Mucosa of stomach (tissue), 1 donor: Measurements from ENCODE around the gene SULT2B1.
A peak's percentile ranks its signal among the peaks of the same experiment; 100 is the strongest.

Experiments used
- H3K27me3 ChIP-seq: one replicate; pipeline ENCODE4 v1.7.0; 2013; ENCODE audit warnings: mild to moderate bottlenecking, low read length; ENCODE audit not compliant: control insufficient read depth, insufficient read depth
- H3K36me3 ChIP-seq: one replicate; pipeline ENCODE4 v1.7.0; 2013; ENCODE audit warnings: low read length; ENCODE audit not compliant: control insufficient read depth, insufficient read depth
- H3K4me1 ChIP-seq: one replicate; pipeline ENCODE4 v1.7.0; 2013; ENCODE audit warnings: mild to moderate bottlenecking, low read length; ENCODE audit not compliant: control insufficient read depth, insufficient read depth
- H3K4me3 ChIP-seq: one replicate; pipeline ENCODE4 v1.7.0; 2013; ENCODE audit warnings: low read length
- H3K9ac ChIP-seq: one replicate; pipeline ENCODE4 v1.7.0; 2013; ENCODE audit warnings: mild to moderate bottlenecking, low read length, moderate library complexity
- H3K9me3 ChIP-seq: one replicate; pipeline ENCODE4 v1.7.0; 2013; ENCODE audit warnings: mild to moderate bottlenecking, low read length, moderate library complexity; ENCODE audit not compliant: control insufficient read depth
- donor health status: Pancreatic carcinoma.

SULT2B1 gene

GRCh38 chr19:48637449-48637947 lies 85.5 kb downstream of the SULT2B1 start:
- no peaks in the 10 kb centered on the region for H3K27me3 ChIP-seq
- H3K4me1 ChIP-seq: peaks cover 44% of the 10 kb centered on the region
- peak overlapping the region; percentile 85 for H3K4me3 ChIP-seq
- H3K9ac ChIP-seq: peak overlapping the region; percentile 92
- H3K36me3 ChIP-seq: peaks cover 3% of the 10 kb centered on the region
- no peaks in the 10 kb centered on the region for H3K9me3 ChIP-seq

- Histone ChIP-seq H3K9ac (peak overlapping the region; percentile 92), H3K36me3 (peaks cover under 1% of the 10 kb centered on the region), H3K4me3 (peak overlapping the region; percentile 85), H3K4me1 (peaks cover 37% of the 10 kb centered on the region), H3K27me3 (no peaks in the 10 kb centered on the region), H3K9me3 (no peaks in the 10 kb centered on the region)
Measured at GRCh38 chr19:48637948-48638830, 86.2 kb downstream of the SULT2B1 start.

DNA sequence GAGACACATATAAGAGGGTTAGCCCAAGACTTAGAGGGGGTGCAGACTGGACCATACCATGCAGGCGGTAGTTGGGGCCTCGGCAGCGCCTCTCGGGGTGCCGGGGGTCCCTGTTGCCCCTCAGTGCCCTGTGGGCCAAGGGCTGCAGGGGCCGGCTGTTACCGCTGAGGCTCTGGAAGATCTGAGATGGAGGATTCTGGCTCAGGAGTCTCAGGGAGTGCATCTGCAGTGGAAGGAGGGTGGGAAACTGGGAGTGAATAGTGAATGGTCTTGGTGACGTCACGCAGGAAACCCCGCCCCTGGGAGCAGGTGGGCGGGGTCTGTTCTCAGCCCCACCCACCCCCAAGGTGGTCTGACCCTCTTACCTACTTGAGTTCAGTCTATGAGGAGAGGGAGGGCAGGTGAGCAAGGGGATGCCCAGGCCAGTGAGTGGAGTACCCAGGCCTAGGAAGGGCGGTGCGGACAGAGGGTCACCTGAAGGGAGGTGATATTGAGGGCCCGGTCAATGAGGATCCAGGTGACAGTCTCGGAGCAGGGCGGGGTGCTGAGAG lies 86.9 kb downstream of the SULT2B1 start:
- Histone ChIP-seq H3K4me3 (peak overlapping the region; percentile 5), H3K9me3 (no peaks in the 10 kb centered on the region), H3K9ac (peak overlapping the region; percentile 92), H3K4me1 (peaks cover 30% of the 10 kb centered on the region), H3K27me3 (no peaks in the 10 kb centered on the region), H3K36me3 (no peaks in the 10 kb centered on the region)

- Histone ChIP-seq H3K4me1 (peaks cover 29% of the 10 kb centered on the region), H3K4me3 (no peak overlapping the region), H3K36me3 (no peaks in the 10 kb centered on the region), H3K9ac (peak overlapping the region; percentile 39), H3K27me3 (no peaks in the 10 kb centered on the region), H3K9me3 (no peaks in the 10 kb centered on the region)
Measured at GRCh38 chr19:48639483-48640375, 87.8 kb downstream of the SULT2B1 start.

DNA sequence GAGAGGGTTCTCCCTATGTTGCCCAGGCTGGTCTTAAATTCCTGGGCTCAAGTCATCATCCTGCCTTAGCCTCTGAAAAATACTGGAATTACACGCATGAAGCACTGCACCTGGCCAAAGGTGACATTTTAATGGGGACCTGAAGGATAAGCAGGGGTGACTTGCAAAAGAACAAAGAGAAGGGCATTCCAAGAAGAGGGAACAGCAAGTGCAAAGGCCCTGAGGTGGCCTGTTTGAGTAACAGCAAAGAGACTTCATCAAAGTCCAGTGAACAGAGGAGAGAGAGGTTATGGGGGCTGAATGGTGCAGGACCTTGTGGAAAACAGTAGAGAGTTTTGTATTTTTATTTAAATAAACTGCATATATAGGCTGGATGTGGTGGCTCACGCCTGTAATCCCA lies 89.9 kb downstream of the SULT2B1 start:
- no peaks in the 10 kb centered on the region for H3K9me3 ChIP-seq
- no peak overlapping the region for H3K9ac ChIP-seq
- no peak overlapping the region for H3K4me3 ChIP-seq
- no peaks in the 10 kb centered on the region for H3K36me3 ChIP-seq
- H3K4me1 ChIP-seq: peaks cover 40% of the 10 kb centered on the region
- H3K27me3 ChIP-seq: no peaks in the 10 kb centered on the region

DNA sequence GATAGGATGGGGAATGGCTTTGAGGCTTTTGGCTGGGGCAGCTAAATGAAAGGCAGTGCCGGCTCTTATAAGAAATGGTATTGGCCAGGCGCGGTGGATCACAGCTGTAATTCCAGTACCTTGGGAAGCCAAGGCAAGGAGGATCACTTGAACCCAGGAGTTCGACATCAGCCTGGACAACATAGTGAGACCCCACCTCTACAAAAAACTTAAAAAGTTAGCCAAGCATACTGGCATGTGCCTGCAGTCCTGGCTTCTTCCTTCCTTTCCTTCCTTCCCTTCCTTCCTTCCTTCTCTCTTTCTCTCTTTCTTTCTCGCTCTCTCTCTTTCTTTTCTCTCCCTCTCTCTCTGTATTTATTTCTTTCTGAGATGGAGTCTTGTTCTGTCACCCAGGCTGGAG lies 90.9 kb downstream of the SULT2B1 start:
- H3K4me1 ChIP-seq: peaks cover 40% of the 10 kb centered on the region
- no peak overlapping the region for H3K9ac ChIP-seq
- no peaks in the 10 kb centered on the region for H3K36me3 ChIP-seq
- H3K9me3 ChIP-seq: no peaks in the 10 kb centered on the region
- H3K4me3 ChIP-seq: no peak overlapping the region
- H3K27me3 ChIP-seq: no peaks in the 10 kb centered on the region

DNA sequence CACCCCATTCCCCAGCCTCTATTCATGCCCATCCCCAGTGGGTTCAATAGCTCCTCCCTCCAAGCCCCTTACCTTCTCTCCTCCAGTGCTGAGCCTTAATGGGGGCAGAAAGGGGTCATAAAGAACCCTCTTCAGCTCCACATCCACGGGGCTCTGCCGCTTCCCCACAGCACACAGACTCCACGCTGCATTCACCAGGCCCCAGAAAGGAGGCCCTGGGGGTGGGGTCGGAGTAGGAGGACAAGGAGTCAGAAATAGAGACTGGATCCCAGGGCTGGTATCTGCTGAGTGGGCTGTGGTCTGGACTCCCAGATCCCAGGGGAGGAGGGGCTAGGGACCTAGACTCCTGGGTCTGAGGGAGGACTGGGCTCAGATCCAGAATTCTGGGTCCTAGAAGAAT lies 92.4 kb downstream of the SULT2B1 start:
- no peaks in the 10 kb centered on the region for H3K27me3 ChIP-seq
- H3K9ac ChIP-seq: peak overlapping the region; percentile 71
- H3K4me3 ChIP-seq: peak overlapping the region; percentile 74
- H3K4me1 ChIP-seq: peaks cover 30% of the 10 kb centered on the region
- no peaks in the 10 kb centered on the region for H3K9me3 ChIP-seq
- H3K36me3 ChIP-seq: no peaks in the 10 kb centered on the region

DNA sequence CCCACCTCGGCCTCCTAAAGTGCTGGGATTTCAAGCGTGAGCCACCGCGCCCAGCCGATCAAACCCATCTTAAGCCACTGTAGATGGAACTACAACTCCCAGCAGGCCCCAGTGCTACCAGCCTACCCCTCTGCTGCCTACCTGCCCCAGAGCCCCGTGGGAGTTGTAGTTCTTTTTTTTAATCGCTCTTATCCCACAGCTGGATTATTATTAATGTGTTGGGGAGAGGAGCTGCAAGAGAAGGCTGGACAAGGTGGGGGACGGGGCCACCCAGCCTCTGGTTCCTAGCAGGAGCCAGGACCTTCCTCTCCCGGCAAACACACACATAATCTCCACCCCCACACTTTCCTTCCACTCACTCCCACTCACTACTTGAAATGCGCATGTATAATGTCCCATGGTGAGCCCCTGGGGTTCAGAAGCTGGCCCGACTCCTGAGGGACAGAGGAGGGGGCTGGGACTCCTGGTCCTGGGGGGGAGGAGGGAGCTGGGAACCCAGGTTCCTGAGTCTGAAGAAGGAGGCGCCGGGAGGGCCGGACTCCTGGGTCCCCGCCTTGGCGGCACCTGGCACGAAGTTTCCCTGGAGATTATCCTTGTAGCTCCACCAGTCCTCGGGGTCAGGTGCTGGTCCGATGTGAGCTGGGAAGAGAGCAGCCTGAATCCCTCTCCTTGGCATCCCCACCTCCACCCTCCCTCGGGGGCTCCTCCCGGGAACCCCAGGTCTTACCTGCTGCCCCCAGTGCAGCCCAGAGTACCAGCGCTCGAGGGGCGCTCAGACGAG lies 93.1 kb downstream of the SULT2B1 start:
- Histone ChIP-seq H3K4me3 (peak overlapping the region; percentile 74), H3K9ac (peak overlapping the region; percentile 71), H3K4me1 (peaks cover 24% of the 10 kb centered on the region), H3K9me3 (no peaks in the 10 kb centered on the region), H3K36me3 (no peaks in the 10 kb centered on the region), H3K27me3 (no peaks in the 10 kb centered on the region)

DNA sequence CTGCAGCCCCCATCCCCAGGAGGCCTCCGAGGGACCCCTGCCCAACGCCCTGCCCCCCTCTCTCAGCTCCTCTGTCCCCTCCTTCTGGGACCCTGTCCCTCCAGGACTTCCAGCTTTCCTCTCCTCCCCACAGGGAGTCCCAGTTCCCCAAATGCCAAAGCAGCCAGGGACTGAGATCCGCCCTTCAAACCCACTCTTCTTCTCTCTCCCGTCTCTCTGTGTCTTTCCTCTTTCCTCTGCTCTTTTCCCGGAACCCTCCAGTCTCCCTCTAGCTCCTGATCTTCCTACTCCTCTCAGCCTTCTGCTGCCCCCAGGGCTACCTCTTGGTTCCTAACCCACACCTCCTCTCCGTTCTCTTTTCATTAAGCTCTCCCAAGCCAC lies 93.6 kb downstream of the SULT2B1 start:
- Histone ChIP-seq H3K9me3 (no peaks in the 10 kb centered on the region), H3K9ac (peak overlapping the region; percentile 71), H3K4me3 (peak overlapping the region; percentile 74), H3K4me1 (peaks cover 24% of the 10 kb centered on the region), H3K27me3 (no peaks in the 10 kb centered on the region), H3K36me3 (no peaks in the 10 kb centered on the region)

DNA sequence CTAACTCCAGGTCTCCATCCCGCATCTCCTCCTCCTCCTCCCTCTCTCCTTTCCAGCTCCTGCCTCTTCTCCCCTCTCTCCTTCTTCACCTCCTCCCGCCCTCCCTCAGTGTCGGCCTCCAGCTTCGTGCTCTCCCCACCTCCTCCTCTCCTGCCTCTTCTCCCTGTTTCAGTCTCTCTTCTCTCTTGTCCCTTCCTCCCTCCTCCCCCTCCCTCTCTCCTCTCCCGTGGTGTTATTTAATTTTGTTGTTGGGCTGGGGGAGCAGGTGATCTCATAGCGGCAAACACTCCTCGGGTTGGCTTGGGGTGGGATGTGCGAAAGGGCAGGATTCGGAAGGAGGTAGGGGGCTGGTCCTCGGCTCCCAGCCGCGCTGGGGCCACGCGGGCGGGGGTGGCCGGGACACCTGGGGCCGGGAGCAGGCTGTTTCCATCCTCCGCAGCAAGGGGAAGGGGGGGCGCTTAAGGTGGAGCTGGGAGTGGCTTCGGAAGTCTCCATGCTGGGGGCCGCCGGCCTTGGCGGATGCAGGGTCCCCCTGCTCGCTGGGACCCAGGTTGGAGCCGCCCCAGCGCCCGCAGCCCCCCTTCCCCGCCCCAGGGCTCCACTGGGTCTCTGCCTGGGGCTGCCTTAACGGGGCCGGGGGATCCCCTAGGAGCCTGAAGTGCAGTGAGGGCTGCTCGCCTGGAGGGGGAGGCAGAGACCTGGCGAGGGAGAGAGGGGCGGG lies 94.2 kb downstream of the SULT2B1 start, which contains the start of gene CA11:
Gene CA11, minus strand, starts transcription at position 187 of the 721 bp plus-strand sequence. CDS start 555 bp downstream, outside the sequence.
- H3K9ac ChIP-seq: peak within 1 kb of the TSS; percentile 71
- H3K4me1 ChIP-seq: peaks cover 24% of the 10 kb centered on the region
- H3K9me3 ChIP-seq: no peaks in the 10 kb centered on the region
- H3K36me3 ChIP-seq: no peaks in the 10 kb centered on the region
- peak within 1 kb of the TSS; percentile 74 for H3K4me3 ChIP-seq
- no peaks in the 10 kb centered on the region for H3K27me3 ChIP-seq
